Stimulated activated CD8-positive, alpha-beta memory T cell treated with anti-CD3 and anti-CD28 coated beads, Interleukin-12 subunit alpha, Interleukin-12 subunit beta, amount 100 ng/mL, for 4 hours (primary cell): ENCODE results near the gene ZZZ3.
"Not testable (repeated sequence)": the region's sequence is repeated elsewhere in the genome, so short reads cannot be mapped to it uniquely, and the experiment has no call there.

ENCODE experiments used
- DNase-seq: peaks from one replicate; pipeline ENCODE4 v3.0.0-alpha.2; 2020; ENCODE audit warnings: low read depth

ZZZ3 gene

DNA sequence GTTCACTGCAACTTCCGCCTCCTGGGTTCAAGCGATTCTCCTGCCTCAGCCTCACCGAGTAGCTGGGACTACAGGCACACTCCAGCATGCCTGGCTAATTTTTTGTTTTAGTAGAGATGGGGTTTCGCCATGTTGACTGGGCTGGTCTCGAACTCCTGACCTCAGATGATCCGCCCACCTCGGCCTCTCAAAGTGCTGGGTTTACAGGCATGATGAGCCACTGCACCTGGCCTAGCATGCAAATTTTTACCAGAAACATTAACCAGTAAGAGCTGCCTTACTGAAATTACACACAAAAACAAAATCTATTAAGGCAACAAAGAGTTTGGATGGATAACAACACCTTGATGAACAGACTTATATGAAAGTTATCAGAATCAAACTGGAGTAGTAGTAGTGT lies 12.1 kb downstream of the ZZZ3 start:
- DNase-seq = no peak

DNA sequence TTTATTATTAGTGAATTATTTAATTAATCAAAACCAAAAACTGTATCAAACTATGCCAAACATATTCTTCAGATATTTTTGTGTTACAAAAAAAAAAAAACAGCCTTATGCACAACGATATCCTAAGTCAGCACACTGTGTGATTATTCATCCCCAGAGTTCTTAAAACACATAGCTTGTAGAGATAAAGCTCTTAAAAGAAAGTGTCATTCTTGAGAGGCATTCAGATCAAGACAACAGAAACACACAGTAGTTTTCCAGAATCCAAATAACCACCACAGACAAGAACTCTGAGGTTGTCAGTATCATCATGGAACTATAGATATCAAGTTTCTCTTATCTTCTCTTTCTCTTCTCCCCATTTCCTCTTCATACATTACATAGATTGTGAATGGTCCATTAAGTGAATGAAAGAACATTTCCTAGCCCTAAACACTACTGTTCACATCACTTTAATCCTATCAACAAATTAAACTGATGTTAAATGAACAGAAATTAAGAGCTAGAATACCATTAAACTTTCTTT lies 13.5 kb downstream of the ZZZ3 start:
- no peak for DNase-seq

DNA sequence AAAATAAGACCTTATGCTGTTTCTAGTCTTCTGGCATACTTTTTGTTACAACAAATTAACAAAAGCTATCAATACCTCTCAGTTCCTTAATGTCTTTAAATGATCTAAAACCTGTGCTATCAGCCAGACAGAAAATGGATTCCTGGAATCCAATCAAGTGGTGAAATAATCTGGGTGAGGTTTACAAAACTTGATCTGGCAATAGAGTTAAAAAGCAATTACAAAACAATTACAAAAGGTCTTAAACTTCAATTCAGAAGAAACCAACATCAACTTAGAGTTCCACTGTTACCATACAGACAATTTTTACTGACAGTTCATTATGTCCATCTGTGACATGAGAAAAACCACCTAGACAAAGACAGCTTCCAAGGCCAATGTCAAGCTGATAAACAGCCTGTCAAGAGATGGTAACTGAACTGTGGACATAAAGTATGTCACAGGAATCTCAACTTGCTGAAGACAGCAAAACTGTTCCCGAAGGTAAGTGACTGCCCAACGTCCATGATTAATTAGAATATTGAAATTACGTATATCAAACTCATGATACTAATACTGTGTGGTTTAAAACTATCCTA lies 17.4 kb downstream of the ZZZ3 start:
- no peak for DNase-seq

DNA sequence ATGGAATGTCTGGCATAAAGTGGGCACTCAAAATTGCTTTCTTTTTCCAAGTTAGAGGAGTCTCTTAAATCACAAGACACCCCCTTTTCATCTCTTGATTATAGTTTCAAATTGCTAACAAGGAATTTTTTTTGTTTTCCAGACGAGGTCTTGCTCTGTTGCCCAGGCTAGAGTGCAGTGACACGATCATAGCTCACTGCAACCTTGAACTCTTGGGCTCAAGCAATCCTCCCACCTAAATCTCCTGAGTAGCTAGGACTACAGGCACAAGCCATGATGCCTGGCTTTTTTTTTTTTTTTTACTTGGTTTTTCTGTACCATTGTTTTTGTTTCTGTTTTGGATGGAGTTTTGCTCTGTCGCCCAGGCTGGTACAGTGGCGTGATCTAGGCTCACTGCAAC lies 20.8 kb downstream of the ZZZ3 start:
- DNase-seq = no peak

DNA sequence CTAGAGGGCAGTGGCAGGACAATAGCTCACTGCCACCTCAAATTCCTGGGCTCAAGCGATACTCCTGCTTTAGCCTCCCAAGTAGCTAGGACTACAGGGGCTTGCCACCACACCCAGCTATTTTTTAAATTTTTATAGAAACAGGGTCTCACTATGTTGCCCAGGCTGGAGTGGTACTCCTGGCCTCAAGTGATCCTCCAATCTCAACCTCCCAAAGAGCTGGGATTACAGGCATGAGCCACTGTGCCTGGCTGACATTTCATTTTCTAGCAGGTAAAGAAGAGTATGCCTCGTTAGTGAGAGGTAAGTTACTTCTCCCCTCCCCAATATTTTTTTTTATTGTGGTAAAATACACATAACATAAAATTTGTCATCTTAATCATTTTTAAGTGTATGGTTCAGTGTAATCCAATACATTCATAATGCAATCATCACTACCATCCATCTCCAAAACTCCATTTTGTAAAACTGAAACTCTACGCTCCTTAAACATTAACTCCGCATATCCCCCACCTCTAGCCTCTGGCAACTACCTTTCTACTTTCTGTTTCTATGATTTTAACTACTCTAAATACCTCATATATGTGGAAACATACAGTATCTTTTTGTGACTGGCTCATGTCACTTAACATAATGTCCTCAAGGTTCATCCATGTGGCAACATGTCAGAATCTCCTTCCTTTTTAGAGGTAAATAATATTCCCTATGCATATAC lies 22.4 kb downstream of the ZZZ3 start:
- no peak for DNase-seq

DNA sequence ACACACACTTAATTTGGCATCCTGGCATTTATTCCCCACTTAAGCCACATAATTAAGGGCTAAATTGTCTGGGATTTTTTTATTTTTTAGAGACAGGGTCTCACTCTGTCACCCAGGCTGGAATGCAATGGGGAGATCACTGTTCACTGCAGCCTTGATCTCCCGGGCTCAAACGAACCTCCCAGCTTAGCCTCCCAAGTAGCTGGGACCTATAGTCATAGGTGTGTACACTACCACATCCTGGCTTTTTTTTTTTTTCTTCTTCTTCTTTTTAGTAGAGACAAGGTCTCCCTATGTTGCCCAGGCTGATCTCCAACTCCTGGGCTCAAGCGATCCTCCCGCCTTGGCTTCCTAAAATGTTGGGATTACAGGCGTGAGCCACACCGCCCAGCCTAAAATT lies 24.2 kb downstream of the ZZZ3 start:
- no peak for DNase-seq

DNA sequence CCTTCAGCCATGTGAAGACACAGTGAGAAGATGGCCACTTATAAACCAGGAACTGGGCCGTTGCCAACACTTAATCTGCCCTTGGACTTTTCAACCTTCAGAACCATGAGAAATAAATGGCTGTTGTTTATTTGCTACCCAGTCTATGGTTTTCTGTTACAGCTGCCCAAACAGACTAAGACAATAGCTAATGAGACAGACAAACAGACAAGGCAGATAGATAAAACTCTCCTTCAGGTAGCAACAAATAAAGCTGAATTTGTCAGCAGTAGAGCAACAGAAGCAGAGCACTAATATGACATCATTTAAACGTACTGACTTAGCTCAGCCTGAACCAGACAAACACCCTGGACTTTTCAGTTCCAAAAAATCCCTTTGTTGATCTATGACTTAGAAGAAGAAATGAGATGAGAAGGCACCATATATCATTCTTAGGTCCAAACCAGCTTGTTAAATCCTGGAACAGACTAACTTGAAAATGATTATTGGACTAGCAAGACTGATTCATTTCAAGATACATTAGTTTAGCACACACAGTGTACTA lies 27.0 kb downstream of the ZZZ3 start:
- DNase-seq = no peak

DNA sequence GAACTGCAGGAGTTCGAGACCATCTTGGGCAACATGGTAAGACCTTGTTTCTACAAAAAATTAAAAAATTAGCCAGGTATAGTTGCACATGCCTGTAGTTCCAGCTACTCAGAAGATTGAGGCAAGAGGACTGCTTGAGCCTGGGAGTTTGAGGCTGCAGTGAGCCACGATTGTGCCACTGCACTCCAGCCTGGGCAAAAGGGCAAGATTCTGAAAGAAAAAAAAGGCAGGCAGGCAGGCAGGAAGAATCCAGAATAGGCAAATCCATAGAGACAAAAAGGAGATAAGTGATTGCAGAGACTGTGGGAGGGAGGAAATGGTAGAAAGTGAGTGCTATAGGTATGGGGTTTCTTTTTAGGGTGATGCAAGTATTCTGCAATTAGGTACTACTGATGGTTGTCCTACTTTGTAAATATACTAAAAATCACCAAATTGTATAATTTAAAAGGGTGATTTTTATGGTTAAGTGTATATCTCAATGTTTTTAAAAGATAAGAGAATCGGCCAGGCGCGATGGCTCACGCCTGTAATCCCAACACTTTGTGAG lies 29.4 kb downstream of the ZZZ3 start:
- DNase-seq = no peak

DNA sequence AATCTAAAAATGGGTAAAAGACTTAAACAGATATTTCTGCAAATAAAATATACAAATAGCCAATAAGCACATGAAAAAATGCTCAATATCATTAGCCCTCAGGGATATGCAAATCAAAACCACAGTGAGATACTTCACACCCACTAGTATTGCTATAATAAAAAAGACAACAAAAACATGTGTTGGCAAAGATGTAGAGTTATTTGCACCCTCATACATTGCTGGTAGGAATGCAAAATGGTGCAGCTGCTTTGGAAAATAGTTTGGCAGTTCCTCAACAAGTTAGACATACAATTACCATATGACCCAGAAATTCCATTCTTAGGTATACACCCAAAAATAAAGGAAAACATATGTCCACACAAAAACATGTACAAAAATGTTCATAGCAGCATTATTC lies 30.2 kb downstream of the ZZZ3 start:
- no peak for DNase-seq

DNA sequence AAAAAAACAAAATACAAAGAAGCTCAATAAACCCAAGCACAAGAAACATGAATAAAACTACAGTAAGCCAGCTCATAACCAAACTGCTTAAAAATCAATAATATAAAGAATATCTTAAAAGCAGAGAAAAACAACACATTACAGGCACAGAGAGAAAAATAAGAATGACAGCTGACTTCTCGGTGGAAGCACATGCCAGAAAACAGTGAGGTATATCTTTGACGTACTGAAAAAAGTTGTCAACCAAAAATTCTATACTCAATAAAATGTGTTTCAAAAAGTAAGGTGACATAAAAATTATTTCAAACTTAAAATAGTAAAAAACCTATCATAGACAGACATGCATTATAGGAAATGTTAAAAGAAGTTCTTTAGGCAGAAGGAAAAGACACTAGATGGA lies 33.3 kb downstream of the ZZZ3 start:
- no peak for DNase-seq

DNA sequence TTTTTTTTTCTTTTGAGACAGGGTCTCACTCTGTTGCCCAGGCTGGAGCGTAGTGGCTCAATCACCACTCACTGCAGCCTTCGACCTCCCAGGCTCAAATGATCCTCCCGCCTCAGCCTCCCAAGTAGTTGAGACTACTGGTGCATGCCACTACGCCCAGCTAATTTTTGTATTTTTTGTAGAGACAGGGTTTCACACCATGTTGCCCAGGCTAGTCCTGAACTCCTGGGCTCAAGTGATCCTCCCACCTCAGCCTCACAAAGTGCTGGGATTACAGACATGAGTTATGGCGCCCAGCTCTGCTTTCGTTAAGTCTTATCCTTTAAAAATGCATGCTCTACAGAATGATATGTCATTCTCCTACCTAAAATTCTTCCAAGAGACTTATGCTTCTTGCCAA lies 36.2 kb downstream of the ZZZ3 start:
- not testable (repeated sequence) for DNase-seq

DNA sequence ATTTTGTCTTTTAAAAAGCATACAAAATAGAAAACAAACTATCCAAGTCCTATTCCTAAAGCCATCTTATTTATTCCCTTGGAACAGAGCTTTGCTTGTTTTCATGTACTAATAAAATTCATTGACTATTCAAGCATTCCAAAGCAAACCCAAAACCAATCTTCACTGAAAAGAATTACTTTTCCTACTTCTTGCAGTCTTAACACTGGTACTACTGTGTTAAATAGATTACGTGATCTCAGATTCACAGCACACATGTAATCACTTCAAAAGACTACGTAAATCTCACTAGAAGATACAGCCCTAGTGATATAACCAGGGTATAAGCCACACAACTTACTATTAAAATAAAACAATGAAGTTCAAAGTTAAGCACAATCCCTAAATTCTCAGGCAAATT lies 39.0 kb downstream of the ZZZ3 start:
- DNase-seq = no peak

DNA sequence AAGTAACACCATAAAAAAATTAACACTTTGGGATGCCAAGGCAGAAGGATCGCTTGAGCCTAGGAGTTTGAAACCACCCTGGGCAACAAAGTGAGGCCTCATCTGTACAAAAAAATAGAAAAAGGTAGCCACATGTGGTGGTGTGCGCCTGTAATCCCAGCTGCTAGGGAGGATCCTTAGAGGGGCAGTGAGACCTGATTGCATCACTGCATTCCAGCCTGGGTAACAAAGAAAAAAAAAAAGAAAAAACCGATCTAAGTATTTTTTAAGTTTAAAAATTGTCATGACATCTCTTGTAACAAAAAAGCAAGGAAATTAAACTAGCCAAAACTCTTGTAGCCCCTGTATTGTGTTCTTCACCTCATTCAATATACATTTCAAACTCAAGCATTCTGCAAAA lies 39.5 kb downstream of the ZZZ3 start:
- no peak for DNase-seq

DNA sequence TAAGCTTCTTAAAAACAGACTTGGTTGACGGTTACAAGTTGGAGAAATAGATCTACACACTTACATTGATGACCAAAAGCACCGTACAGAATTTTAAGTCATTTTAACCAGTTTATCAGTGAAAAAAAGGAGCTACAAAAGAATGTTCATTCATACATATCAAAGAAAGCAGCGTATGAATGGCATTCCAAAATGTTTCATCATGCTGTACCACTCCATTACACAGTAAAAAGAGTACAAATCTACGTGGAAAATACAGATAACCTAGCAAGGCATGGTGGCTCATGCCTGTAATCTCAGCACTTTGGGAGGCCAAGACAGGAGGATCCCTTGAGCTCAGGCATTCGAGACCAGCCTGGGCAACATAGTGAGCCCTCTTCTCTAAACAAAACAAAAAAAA lies 40.3 kb downstream of the ZZZ3 start:
- DNase-seq = no peak

DNA sequence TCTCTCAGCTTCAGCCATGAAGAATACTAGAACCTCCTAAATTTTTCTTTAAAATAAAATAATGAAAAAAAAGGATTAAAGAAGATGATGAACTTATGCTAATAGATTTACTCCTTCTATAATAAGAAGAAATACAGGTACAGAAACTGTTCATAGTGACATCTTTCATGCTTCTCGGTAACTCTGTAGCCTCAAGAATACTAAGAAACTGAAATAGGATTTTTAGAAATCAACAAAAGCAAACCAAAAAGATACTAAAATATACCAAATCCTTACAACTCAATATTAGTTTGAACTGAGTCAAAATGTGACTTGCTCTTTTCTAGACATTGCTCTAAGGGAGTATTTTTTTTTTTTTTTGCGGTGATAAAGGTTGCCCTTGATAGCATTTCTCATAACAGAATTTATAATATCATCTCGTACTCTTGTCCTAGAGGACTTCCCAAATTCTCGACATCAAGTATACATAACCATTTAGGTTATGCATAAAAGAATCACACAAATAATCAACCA lies 42.8 kb downstream of the ZZZ3 start:
- DNase-seq = no peak

DNA sequence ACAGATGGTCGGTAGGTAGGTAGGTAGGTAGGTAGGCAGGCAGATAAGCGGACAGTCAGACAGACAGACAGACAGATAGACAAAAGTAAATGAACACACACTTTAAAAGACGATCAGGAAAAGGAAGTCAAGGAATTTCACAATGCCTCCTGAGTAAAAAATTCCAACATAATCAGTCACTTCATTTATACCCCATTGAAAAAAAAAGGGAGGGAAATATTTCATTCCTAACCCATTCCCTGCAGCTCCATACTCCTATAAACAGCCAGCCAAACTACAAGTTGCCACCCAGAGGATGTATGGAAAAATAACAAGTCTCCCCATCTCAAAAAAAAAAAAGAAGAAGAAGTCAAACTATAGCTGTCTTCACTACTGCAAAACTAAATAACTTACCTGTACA lies 43.4 kb downstream of the ZZZ3 start:
- DNase-seq = no peak

DNA sequence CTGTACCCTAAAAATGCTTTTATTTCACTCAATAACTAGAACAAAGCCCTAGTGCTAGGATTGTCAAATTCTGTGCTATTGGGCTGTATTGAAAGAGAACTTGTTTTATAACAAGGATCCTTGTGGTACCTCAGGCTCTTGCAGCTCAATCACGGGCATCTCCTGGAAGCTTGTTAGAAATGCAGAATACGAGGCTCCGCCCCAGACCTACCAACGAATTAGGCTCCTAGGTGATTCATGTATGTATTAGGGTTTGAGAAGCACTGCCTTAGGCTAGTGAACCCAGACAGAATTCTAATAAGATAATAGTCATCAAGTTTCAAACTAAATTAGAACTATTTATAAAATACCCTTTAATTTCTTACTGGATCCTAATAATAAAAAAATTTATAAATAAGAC lies 45.6 kb downstream of the ZZZ3 start:
- no peak for DNase-seq
